ENCODE results near the gene CTNNA1. TPM values are rescaled to one million over a fixed set of nuclear protein-coding genes. Genes with fewer than 3 reads are reported as not detected.
A peak's percentile ranks its signal among the peaks of the same experiment; 100 is the strongest.

CTNNA1 gene
- total and polyA plus RNA-seq, 9 of the 15 experiments (the other 6 are each of a cell fraction or from before 2014, with no cell fraction given): 29.6 to 117 (median 89.1) TPM

DNA sequence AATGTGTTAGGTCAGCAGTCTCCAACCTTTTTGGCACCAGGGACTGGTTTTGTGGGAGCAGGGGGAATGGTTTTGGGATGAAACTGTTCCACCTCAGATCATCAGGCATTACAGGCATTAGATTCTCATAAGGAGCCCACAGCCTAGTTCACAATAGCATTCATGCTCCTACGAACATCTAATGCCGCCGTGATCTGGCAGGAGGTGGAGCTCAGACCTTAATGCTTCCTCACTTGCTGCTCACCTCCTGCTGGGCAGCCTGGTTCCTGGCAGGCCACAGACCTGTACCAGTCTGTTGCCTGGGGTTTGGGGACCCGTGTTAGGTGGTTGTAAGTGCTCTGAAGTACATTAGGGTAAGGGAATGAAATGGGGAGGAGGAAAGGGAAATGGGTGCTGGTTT lies 9.7 kb upstream of the CTNNA1 start:
- ATAC-seq (peak; percentile 35; the same call in 2 of the 3 replicates), DNase-seq (ENCODE audit: extremely low read depth in 1 of 4, low spot score in 3 of 4) (no peak), FAIRE-seq (no peak)
- CTCF ChIA-PET (ENCODE audit: low intra/inter-chr PET ratio): no interaction called here
- Histone ChIP-seq H4K20me1 (replicated peaks; ENCODE audit: control insufficient read depth, insufficient read depth, low read length) (no peaks in the 10 kb centered on the region), H2AFZ (ENCODE audit: low read depth, low read length) (peak overlapping the region; percentile 40; the same call in 1 of the 2 replicates), H3K36me3 (ENCODE audit: control insufficient read depth, insufficient read depth, low read length) (no peaks in the 10 kb centered on the region), H3K27me3 (ENCODE audit: control insufficient read depth in 2 of 2, insufficient read depth in 2 of 2, low read length in 2 of 2) (no peaks in the 10 kb centered on the region), H3K9me1 (ENCODE audit: control insufficient read depth, insufficient read depth, low read length) (no peaks in the 10 kb centered on the region), H3K9me3 (replicated peaks; ENCODE audit: control insufficient read depth, insufficient read depth, low read depth, low read length) (no peaks in the 10 kb centered on the region), H3K9ac (ENCODE audit: insufficient read depth in 1 of 2, low read depth in 2 of 2, low read length in 2 of 2) (no peak overlapping the region), H3K79me2 (ENCODE audit: control insufficient read depth, insufficient read depth, low read length) (no peaks in the 10 kb centered on the region), H3K27ac (ENCODE audit: extremely low read depth, low read depth, low read length) (no peak overlapping the region), H3K4me1 (replicated peaks in 1 of 2; ENCODE audit: control insufficient read depth in 2 of 2, insufficient read depth in 2 of 2, low read length in 2 of 2) (peaks cover 0 to 3% of the 10 kb centered on the region in 2 experiments; a peak in 3 of 5 replicates), H3K4me3 (no peak overlapping the region), H3K4me2 (ENCODE audit: insufficient read depth, low read length) (no peak overlapping the region)
- POLR2A ChIA-PET: interaction anchor here (0.6 to 1.6 kb wide), 4 partner anchors 9 to 41 kb away, joined by 3 to 4 read pairs (median 4); no protein-coding TSS in a partner anchor
- 40% methylated on average over 4 of the region's 4 CpGs for WGBS (ENCODE audit: insufficient coverage, low coverage, missing lambda C conversion rate)
- in situ Hi-C loops (cut with MboI) (no loop called here), intact Hi-C loops (cut with micrococcal nuclease) (no loop called here)
- BruUV-seq (replicated peaks): no TSS peak
- TF ChIP-seq ZNF778 (CRISPR knock-in tag; IDR thresholded peaks at IDR 0.05): no peak
- no peak for TF ChIP-seq CHD4 (IDR thresholded peaks at IDR 0.05; ENCODE audit: insufficient read depth, insufficient replicate concordance, low read depth, low read length, poor library complexity, severe bottlenecking)
- TF ChIP-seq, protein P1, sequence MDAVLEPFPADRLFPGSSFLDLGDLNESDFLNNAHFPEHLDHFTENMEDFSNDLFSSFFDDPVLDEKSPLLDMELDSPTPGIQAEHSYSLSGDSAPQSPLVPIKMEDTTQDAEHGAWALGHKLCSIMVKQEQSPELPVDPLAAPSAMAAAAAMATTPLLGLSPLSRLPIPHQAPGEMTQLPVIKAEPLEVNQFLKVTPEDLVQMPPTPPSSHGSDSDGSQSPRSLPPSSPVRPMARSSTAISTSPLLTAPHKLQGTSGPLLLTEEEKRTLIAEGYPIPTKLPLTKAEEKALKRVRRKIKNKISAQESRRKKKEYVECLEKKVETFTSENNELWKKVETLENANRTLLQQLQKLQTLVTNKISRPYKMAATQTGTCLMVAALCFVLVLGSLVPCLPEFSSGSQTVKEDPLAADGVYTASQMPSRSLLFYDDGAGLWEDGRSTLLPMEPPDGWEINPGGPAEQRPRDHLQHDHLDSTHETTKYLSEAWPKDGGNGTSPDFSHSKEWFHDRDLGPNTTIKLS (IDR thresholded peaks at IDR 0.05; ENCODE audit: borderline replicate concordance, low read depth): no peak
- TF ChIP-seq STAT5B (CRISPR knock-in tag; IDR thresholded peaks at IDR 0.05): no peak
- no peak for TF ChIP-seq SAP30 (IDR thresholded peaks at IDR 0.05; ENCODE audit: borderline replicate concordance, insufficient read depth, low read depth, low read length, poor library complexity, severe bottlenecking)
- no peak for TF ChIP-seq U2AF2 (optimal IDR thresholded peaks at IDR 0.05; ENCODE audit: low read depth, low read length)
- no peak for TF ChIP-seq U2AF1 (optimal IDR thresholded peaks at IDR 0.05; ENCODE audit: low read depth, low read length)

Data from K562 (cell line).